Islet precursor cell (in vitro differentiated cells): Measurements from ENCODE around the gene ADCY7.
A peak's percentile ranks its signal among the peaks of the same experiment; 100 is the strongest.

Experiments used
- DNase-seq: peaks from one replicate; pipeline ENCODE4 v3.0.0-alpha.2; 2018

Gene ADCY7

GRCh38 chr16:50300942-50301625, 34.7 kb downstream of the ADCY7 start:
- DNase-seq, result no peak

- peak; percentile 95 for DNase-seq
These were observed 35.5 kb downstream of the ADCY7 start for GRCh38 chr16:50301626-50302471.

DNA sequence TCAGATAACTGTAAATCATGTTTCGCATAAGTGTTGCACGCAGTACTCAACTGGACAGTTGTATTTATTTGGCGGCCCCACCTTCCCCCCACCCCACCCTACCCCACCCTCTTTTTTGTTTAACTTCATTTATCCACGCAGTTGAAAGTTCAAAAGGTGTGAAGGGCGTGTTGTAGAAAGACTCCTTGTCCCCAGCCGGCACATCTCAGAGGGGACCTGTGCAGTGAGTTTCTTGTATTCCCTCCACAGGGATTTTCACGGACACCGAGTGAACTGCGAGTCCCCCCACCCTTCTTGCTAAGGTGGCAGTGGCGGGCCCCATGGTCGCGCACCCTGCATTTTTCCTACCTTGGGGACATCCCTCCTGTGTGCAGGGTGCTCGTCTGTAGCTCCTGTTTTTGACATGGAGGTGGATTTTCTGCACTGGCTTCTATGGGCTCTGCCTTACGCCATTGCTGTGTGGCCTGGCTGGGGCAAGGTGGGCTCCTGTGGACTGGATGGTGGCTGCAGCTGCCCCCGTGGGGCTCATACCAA, 36.2 kb downstream of the ADCY7 start:
- peak; percentile 42 for DNase-seq

DNA sequence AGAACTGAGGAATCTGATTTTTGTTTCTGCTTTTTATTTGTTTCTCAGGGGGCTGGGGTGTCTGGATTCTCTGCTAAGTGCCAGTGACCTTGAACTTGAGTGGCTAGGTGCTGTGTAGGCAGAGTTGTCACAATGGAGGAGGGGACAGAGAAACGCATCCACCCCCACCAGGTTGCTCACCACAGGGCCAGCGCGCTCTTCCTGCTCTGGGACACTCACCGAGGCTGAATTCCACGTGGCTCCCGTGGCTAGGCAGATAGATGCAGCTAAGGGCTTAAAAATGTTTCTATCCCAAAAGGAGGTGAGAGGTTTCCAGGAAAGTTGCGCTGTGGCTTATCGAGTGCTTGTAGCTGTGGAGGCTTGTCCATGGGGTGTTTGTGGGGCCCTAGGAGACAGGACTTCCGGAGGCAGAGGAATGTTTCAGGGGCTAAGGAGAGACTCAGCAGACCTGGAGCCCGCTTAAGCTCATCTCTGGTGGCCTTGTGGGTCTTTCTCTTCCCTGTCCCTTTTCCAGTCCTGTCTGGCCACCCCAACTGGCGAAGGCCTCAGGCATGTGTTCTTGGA, 36.8 kb downstream of the ADCY7 start:
- peak; percentile 49 for DNase-seq

DNA sequence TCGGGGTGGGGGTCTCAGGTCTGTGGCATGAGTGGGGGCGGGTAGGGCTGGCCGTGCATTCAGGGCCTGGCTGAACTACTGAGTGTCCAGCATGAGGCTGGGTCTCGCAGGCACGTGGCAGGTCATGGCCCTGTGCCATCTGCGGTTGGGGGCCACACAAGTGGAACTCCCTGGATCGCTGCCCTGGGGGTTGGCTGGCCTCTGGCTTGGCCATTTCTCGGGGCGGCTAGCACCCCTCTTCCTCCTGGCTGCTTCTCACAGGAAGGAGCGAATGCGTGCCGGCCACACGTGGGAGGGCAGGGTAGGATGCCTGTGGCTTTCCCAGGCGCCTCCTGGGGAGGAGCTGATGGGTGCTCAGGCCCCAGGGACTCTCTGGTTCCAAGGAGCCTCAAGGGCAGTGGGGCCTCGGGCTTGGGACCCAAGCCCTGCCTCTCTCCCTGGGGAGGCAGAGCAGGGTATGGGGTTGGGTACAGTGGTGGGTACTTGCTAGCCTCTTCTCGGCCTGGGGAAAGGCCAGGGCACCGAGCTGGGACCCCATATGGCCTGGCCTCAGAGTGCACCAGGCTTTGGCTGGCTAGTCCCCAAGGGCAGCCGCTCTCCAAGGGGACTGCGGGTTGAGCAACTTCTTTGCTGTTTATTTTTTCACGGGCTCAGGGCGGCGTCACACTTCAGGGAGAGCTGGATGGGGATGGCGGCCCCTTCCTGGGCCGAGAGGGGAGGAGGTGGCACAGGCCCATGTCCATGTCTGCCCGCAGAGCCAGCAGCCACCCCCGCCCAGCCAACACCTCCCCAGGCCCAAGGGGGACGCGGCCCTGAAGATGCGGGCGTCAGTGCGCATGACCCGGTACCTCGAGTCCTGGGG, 37.5 kb downstream of the ADCY7 start:
- peak; percentile 47 for DNase-seq

DNA sequence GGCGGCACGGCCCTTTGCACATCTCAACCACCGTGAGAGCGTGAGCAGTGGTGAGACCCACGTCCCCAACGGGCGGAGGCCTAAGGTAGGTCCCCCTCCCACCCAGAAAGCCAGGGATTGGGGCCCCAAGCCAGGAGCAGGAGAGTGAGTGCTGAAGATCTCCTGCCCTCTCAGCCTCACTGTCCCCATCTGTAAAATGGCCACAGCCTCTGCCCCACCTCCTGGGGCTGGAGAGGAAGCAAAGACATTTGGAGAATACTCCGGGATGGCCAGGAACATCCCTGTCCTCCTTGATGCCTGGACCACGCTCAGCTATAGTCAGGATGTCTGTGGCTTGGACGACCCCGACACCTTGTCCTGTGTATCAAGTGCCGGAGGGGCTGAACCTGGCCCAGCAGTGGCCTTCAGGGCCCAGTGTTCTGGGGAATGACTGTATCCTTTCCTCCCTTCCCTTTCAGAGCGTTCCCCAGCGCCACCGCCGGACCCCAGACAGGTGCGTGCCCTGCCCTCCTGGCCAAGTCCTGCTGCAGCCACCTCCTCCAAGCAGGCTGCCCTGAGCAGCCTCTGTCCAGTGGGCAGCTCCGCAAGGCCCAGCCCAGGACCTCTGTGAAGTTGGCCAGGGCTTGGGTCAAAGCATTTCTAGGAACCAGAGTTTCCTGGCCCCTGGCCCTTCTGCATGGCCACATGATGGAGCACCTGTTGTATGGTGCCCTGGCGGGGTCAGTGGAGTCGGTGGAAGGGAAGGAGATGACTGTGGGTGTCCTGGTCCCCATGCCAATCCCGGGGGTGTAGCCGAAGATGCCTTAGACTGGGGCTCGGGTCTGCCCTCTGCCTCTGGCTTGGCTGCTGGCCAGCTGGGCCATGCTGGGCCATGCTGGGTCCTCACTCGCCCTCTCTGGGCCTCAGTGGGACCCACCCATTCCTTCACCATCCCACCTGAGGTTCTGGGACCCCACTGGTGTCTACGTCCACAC, 38.4 kb downstream of the ADCY7 start:
- DNase-seq, result peak; percentile 44

- peak; percentile 28 for DNase-seq
These were observed 39.2 kb downstream of the ADCY7 start for GRCh38 chr16:50305441-50306061.

DNA sequence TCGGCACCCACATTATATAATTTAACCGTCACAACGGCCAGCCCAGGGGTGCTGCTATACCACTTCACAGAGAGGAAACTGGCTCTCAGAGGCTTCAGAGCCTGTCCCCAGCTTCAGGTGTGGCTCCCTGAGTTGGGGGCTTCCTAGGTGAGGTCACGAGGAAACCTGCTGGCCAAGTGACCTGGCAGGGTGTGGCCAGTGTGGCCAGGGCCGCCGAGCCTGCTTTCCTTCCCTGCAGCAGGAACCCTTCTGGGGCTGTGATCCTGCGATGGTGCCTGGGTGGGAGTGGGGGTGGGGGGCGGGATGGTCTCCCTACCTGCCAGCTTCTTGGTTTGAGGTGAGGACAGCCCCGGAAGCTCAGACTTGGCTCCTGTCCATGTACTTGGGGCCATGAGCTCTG, 39.9 kb downstream of the ADCY7 start:
- DNase-seq, result peak; percentile 54

- DNase-seq, result peak; percentile 44
These were observed 42.0 kb downstream of the ADCY7 start for GRCh38 chr16:50308237-50308965.

- peak; percentile 54 for DNase-seq
These were observed 42.8 kb downstream of the ADCY7 start for GRCh38 chr16:50309156-50309526.

- peak; percentile 69 for DNase-seq
These were observed 43.4 kb downstream of the ADCY7 start for GRCh38 chr16:50309527-50310307.

DNA sequence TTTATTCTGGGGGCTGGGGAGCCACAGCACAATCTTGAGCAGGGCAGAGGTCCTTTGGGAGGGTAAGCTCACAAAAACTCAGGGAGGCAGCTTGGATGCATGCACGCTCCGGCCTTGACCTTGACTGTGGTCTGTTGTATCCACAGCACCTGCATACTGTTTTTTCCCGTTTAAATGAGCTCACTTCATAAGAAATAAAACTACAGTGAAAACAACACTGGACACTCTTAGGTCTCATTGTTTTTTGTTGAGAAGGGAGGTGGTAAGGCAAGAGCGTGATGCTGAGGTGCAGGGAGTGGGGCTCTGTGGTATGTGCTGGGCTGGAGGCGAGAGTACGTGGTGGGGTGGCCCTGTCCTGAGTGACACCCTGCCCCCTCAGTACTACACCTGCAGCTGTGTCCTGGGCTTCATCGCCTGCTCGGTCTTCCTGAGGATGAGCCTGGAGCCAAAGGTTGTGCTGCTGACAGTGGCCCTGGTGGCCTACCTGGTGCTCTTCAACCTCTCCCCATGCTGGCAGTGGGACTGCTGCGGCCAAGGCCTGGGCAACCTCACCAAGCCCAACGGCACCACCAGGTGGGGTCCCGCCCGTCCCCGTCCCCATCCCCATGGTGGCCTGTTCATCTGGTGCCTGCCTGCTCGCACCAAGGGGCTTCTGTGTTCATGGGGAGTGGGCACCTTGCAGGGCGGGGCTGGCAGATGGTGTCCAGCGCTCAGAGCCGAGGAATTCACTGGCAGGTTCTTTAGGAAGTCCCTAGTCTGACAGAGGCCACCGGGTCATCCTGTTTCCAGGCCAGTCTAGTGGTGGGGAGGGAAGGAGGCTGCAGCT, 44.2 kb downstream of the ADCY7 start:
- DNase-seq, result peak; percentile 56

DNA sequence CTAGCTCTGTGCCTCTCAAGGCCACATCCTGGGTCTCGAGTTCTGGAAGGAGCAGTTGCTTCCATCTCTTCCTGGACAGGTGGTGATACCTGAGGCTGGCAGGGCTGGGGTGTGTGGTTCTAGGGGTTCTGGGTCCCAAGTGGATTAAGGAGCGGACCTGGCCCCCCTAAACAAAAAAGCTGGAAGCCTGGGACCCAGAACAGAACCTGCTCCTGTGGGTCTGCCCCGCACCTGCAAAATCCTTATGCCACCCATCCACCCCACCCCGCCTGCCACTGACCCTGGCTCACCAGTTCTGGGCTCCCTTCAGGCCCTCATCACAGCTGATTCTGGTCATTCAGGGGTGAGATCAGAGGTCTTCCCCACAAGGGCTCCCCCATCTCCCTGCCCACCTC, 44.8 kb downstream of the ADCY7 start:
- peak; percentile 38 for DNase-seq

GRCh38 chr16:50311891-50312501, 45.6 kb downstream of the ADCY7 start:
- no peak for DNase-seq

GRCh38 chr16:50313596-50314478, 47.5 kb downstream of the ADCY7 start:
- peak; percentile 81 for DNase-seq

DNA sequence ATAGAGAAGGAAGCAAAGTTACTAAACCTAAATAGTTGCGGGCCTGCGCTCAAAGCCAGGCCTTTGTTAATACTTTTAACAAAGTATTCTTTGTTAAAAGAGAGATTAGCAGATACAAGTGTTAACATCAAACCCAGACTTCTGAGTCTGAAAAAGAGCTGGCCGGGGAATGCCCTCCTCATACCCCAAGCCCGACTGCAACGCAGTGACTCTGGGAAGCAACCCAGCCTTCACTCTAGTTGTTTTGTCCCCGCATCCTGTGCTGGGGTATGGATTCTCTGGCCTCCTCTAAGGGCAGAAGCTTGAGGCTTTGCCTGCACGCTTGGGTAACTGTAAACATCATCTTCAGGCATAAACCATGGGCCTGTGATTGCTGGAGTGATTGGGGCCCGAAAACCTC, 48.3 kb downstream of the ADCY7 start:
- no peak for DNase-seq
